ENCODE measurements around the gene CLDN16. TPM values are rescaled to one million over a fixed set of nuclear protein-coding genes. Genes with fewer than 3 reads are reported as not detected.

The CLDN16 gene, protein sequence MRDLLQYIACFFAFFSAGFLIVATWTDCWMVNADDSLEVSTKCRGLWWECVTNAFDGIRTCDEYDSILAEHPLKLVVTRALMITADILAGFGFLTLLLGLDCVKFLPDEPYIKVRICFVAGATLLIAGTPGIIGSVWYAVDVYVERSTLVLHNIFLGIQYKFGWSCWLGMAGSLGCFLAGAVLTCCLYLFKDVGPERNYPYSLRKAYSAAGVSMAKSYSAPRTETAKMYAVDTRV
- total RNA-seq: not detected in 2 replicates

GRCh38 chr3:190387578-190388213 lies at the start of gene CLDN16:
CLDN16 (plus strand) TSS chr3:190388163; CDS start chr3:190388330, 167 bp downstream.
- no peak for DNase-seq (ENCODE audit: low read depth in 2 of 2)

GRCh38 chr3:190338717-190339116 lies 49.2 kb upstream of the CLDN16 start:
- DNase-seq (ENCODE audit: low read depth in 2 of 2): peak in 1 of 2 donors; percentile 83

DNA sequence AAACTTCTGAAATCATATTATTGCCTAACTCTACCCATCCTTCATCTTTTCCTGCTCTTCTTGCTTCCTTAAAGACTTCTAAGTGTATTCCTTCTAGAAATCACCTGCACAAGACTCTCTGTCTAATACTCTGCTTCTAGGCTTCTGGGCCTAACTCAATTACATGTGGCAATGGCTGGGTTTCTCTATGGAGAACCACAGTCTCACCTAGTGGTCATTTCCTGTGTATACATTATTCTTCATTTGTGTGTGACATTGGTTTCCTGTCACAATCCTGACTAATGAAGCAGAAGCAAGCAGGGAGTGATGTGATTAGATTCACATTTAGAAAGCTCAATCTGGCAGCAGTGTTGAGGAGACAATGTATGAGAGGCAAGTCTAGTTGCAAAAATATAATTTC lies 48.8 kb upstream of the CLDN16 start:
- DNase-seq (ENCODE audit: low read depth in 2 of 2): peak; percentile 63 to 93

DNA sequence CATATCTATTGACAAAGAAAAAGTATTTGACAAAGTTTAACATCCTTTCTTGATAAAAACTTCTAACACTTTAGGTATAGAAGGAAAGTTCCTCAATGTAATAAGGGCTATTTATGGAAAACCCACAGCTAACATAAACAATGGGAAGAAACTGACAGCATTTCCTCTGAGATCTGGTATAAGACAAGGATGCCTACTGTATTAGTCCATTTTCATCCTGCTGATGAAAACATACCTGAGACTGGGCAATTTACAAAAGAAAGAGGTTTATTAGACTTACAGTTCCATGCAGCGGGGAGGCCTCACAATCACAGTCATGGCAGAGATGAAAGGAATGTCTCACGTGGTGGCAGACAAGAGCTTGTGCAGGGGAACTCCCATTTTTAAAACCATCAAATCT lies 47.9 kb upstream of the CLDN16 start:
- peak in 1 of 2 donors; percentile 63 for DNase-seq (ENCODE audit: low read depth in 2 of 2)

- DNase-seq (ENCODE audit: low read depth in 2 of 2): peak; percentile 76 to 90
Measured at GRCh38 chr3:190345027-190345821, 42.7 kb upstream of the CLDN16 start.

DNA sequence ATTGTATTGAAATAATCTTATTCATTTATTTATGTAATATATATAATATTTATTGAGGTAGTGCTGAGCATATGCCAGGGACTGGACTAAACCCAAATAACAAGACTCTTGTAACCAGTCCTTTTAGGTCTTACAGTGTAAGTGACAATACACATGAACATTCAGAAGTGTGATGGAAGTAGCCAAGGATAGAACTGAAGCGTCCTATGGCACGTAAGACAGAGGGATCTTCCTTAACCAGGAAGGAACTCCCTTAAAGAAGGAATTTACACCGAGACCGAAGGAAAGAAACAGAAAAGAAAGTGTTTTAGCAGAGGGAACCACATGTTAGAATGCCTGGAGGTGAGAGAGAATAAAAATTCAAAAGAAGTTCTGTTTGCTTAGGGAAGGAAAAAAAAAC lies 42.1 kb upstream of the CLDN16 start:
- DNase-seq (ENCODE audit: low read depth in 2 of 2): peak in 1 of 2 donors; percentile 22

DNA sequence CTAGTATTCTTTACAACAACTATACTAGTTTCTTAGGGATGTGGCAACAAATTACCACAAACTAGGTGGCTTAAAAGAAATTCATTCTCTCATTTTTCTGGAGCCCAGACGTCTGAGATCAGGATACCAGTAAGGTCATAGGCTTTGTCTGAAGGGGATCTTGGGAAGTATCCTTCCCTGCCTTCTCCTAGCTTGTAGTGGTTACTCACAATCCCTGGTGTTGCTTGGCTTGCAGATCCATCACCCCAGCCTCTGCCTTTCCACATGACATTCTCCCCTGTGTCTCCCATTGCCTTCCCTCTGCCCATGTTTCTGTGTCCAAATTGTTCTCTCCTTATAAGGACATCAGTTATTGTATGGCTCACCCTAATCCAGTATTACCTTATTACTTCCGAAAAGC lies 41.4 kb upstream of the CLDN16 start:
- DNase-seq (ENCODE audit: low read depth in 2 of 2): peak in 1 of 2 donors; percentile 20

GRCh38 chr3:190352861-190353457 lies 35.0 kb upstream of the CLDN16 start:
- DNase-seq (ENCODE audit: low read depth in 2 of 2): no peak

DNA sequence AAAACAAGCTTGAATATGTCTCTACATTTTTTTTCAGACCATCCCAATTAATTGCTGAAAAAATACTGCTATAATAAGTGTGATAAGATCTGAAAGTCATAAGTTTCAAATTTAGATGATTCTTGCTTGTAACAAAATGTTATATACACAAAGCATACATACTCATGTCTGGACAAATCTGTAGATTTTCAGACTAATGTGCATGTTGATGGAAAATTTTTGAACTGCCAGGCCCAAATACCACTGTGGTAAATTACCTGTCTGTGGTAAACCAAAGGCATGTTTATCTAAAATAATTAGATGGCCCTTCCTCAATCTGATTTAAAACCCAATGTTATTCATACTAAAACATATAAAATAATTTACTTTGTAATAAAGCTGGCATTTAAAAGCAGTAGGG lies 31.7 kb upstream of the CLDN16 start:
- no peak for DNase-seq (ENCODE audit: low read depth in 2 of 2)

GRCh38 chr3:190357468-190357867 lies 30.5 kb upstream of the CLDN16 start:
- no peak for DNase-seq (ENCODE audit: low read depth in 2 of 2)

DNA sequence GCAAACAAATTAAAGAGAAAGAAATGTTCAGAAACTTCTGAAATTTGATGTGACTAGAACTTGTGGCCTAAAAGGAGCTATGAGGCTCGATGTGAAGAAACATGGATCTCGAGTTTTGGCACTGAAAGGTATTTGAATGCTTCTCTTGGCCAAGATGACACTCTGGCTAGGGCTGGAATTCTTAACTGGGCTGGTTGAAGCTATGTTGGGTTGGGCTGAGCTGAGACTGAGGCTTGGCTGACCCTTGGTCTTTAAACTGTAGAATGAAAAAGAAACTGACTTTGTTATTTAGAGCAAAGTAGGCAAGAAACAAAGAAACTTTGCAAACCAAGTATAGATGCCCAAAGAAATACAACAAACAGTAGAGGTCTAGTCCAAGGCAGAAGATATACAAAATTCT lies 28.1 kb upstream of the CLDN16 start:
- DNase-seq (ENCODE audit: low read depth in 2 of 2): no peak

DNA sequence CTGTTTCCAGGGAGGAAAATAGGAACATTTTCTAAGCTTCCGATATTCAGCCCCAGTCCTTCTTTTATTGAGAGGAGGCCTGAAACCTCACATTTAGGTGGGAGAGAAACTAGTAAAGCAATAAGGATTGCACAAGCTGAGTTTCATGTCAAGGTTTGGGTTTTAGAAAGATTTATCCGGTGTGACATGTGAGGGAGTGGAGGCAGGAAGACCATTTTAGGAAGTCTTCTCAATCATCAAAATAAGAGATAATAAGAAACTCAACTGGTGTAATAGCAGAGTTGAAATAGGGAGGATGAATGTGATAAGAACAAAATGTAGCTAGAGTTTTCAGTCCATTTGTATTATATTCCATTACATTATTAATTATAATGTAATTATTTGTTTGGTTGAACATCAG lies 27.7 kb upstream of the CLDN16 start:
- no peak for DNase-seq (ENCODE audit: low read depth in 2 of 2)

- no peak for DNase-seq (ENCODE audit: low read depth in 2 of 2)
Measured at GRCh38 chr3:190361791-190362190, 26.2 kb upstream of the CLDN16 start.

DNA sequence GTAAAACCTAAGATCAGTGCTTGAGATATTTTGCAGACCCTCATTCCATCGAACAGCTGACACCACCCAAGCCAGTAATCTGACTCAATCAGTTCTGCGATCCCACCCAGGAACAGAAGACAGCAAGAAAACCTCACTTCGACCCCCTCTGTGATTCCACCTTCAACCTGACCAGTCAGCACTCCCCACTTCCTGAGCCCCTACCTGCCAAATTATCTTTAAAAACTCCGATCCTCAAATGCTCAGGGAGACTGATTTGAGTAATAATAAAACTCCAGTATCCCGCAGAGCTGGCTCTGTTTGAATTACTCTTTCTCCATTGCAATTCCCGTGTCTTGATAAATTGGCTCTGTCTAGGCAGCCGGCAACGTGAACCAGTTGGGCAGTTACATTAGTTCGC lies 25.7 kb upstream of the CLDN16 start:
- DNase-seq (ENCODE audit: low read depth in 2 of 2): no peak

GRCh38 chr3:190366133-190366532 lies 21.8 kb upstream of the CLDN16 start:
- DNase-seq (ENCODE audit: low read depth in 2 of 2): peak; percentile 7 to 25

DNA sequence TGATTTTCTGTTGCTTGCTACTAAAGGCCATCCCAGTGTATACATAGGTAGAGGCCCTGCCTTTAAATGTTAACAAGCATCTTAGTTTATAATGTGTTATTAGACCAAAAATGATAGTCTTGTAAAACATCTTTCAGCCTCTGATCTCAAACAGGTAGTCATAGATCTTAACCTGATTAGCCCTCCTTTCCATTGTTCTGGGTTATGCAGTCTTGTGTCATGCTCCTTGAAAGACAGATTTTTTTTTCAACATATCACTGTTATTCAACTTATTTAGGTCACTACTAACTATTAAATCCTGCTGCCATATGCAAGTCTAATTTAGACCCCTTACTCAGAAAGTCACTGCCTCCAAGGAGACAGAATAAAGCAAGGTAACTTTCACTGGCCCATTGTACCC lies 19.1 kb upstream of the CLDN16 start:
- DNase-seq (ENCODE audit: low read depth in 2 of 2): no peak

GRCh38 chr3:190369668-190370295 lies 18.2 kb upstream of the CLDN16 start:
- no peak for DNase-seq (ENCODE audit: low read depth in 2 of 2)

DNA sequence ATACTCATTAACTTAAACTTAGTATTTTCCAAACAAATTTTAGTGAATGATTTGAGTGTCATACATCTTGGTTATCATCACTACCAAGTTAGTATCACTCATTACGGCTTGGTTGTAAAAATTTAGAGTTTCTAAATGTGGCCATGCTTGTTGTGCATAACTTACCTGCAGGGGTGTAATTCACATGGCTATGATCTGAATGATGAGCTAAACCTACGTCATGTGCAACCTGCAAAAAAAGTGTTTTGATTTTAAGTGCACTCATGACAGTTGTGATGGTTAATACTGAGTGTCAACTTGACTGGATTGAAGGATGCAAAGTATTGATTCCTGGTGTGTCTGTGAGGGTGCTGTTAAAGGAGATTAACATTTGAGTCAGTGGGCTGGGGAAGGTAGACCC lies 17.6 kb upstream of the CLDN16 start:
- DNase-seq (ENCODE audit: low read depth in 2 of 2): no peak

- DNase-seq (ENCODE audit: low read depth in 2 of 2): no peak
Measured at GRCh38 chr3:190371152-190371551, 16.8 kb upstream of the CLDN16 start.

GRCh38 chr3:190375246-190375645 lies 12.7 kb upstream of the CLDN16 start:
- peak; percentile 3 to 52 for DNase-seq (ENCODE audit: low read depth in 2 of 2)

GRCh38 chr3:190375671-190376070 lies 12.3 kb upstream of the CLDN16 start:
- DNase-seq (ENCODE audit: low read depth in 2 of 2): no peak
